Fibroblast of lung (primary cell): ENCODE data around the gene FAM170B. TPM values are rescaled to one million over a fixed set of nuclear protein-coding genes. Genes with fewer than 3 reads are reported as not detected.

ENCODE experiments used
- DNase-seq, 2 donors: peaks; one replicate each; pipeline versions ENCODE4 v3.0.0 to v3.0.0-alpha.2; 2010; ENCODE audit warnings: low read depth in 2 of 2
- H2AFZ ChIP-seq: 2 replicates; pipeline ENCODE4 v1.5.1; 2012; ENCODE audit warnings: low read length, control low read depth, inconsistent platforms
- H3K27ac ChIP-seq: 2 replicates; pipeline ENCODE4 v1.5.1; 2011; ENCODE audit warnings: low read length, control low read depth; ENCODE audit not compliant: insufficient read depth
- H3K27me3 ChIP-seq: 2 replicates; pipeline ENCODE4 v1.5.1; 2011; ENCODE audit warnings: mild to moderate bottlenecking, low read length; ENCODE audit not compliant: control insufficient read depth, insufficient read depth
- H3K36me3 ChIP-seq: 2 replicates; pipeline ENCODE4 v1.5.1; 2011; ENCODE audit warnings: low read length; ENCODE audit not compliant: control insufficient read depth, insufficient read depth
- H3K4me1 ChIP-seq: 2 replicates; pipeline ENCODE4 v1.5.1; 2011; ENCODE audit warnings: low read length; ENCODE audit not compliant: control insufficient read depth, insufficient read depth; ENCODE audit errors: extremely low read depth
- H3K4me2 ChIP-seq: 2 replicates; pipeline ENCODE4 v1.5.1; 2011; ENCODE audit warnings: low read length, control low read depth; ENCODE audit not compliant: insufficient read depth; ENCODE audit errors: extremely low read depth
- H3K4me3 ChIP-seq, 4 experiments: fragments of 200-600 bp in 1 of 4; sonication (generic) in 1 of 4; replicated peaks in 1 of 4; 2 replicates each; pipeline ENCODE4 v1.5.1; 2011 to 2016; ENCODE audit warnings: low read length in 4 of 4, low read depth in 3 of 4, mild to moderate bottlenecking in 3 of 4, control low read depth in 2 of 4, inconsistent platforms in 1 of 4, mixed read lengths in 1 of 4; ENCODE audit not compliant: insufficient read depth in 1 of 4; ENCODE audit errors: control extremely low read depth in 1 of 4
- H3K79me2 ChIP-seq: 2 replicates; pipeline ENCODE4 v1.5.1; 2012; ENCODE audit warnings: mild to moderate bottlenecking, low read length, inconsistent platforms; ENCODE audit not compliant: control insufficient read depth, insufficient read depth
- H3K9ac ChIP-seq: 2 replicates; pipeline ENCODE4 v1.5.1; 2011; ENCODE audit warnings: mild to moderate bottlenecking, low read length, control low read depth; ENCODE audit not compliant: insufficient read depth
- H3K9me3 ChIP-seq: 2 replicates; pipeline ENCODE4 v1.5.1; 2012; ENCODE audit warnings: low read depth, low read length; ENCODE audit not compliant: control insufficient read depth, insufficient read depth
- H4K20me1 ChIP-seq: 2 replicates; pipeline ENCODE4 v1.5.1; 2011; ENCODE audit warnings: low read length; ENCODE audit not compliant: control insufficient read depth, insufficient read depth; ENCODE audit errors: extremely low read depth
- EZH2 ChIP-seq: IDR thresholded peaks from 2 replicates; pipeline ENCODE4 v1.5.1; 2012; ENCODE audit warnings: low read length, control low read depth, mild to moderate bottlenecking; ENCODE audit errors: missing control alignments
- polyA plus RNA-seq, 2 donors: library from polyadenylated mRNA; depleted of rRNA in 1 of 2; stranded (reverse) in 1 of 2; unstranded in 1 of 2; fragments of >200 nt; gene quantifications; 2 replicates each; pipeline ENCODE4 v1.2.1, GENCODE V29; 2011 to 2012; ENCODE audit warnings: missing spikeins in 1 of 2
- total RNA-seq: library from RNA; depleted of rRNA; stranded (reverse); fragments of >200 nt; gene quantifications from 2 replicates; pipeline ENCODE4 v1.2.1, GENCODE V29; 2014
- TF ChIP-seq, protein P1 (sequence below), 2 donors: IDR thresholded peaks in 1 of 2; conservative IDR thresholded peaks in 1 of 2; 1 replicate in 1 of 2; 2 replicates in 1 of 2; pipeline ENCODE4 v1.5.1; 2011 to 2012; ENCODE audit warnings: low read length in 2 of 2, control low read depth in 1 of 2, inconsistent platforms in 1 of 2, low read depth in 1 of 2, mild to moderate bottlenecking in 1 of 2

Gene FAM170B
- total and polyA plus RNA-seq, 2 donors (not counting 1 experiment from before 2014, with no cell fraction given) = not detected

DNA sequence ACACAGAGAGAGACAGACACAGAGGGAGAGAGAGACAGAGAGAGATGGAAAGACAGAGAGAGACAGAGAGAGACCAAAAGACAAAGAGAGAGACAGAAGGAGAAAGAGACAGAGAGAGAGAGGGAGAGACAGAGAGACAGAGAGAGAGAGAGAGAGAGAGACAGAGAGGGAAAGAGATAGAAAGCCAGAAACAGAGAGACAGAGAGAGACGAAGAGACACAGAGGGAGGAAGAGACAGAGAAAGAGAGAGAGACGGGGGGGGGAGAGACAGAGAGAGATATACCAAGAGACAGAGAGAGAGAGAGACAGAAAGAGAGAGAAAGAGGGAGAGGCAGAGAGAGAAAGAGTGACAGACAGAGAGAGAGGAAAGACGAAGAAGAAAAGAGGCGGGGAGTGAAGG lies 28.7 kb downstream of the FAM170B start:
- Histone ChIP-seq H3K36me3 (peaks cover 1% of the 10 kb centered on the region), H3K27me3 (no peaks in the 10 kb centered on the region), H3K9ac (no peak overlapping the region), H3K9me3 (no peaks in the 10 kb centered on the region), H3K27ac (no peak overlapping the region), H3K4me1 (peaks cover 15% of the 10 kb centered on the region), H4K20me1 (no peaks in the 10 kb centered on the region), H3K79me2 (no peaks in the 10 kb centered on the region), H3K4me2 (no peak overlapping the region), H2AFZ (no peak overlapping the region), H3K4me3 (no peak overlapping the region)
- no peak for TF ChIP-seq EZH2
- DNase-seq = no peak

GRCh38 chr10:49104323-49104722 lies 29.5 kb downstream of the FAM170B start:
- no peaks in the 10 kb centered on the region for H3K27me3 ChIP-seq
- H3K9ac ChIP-seq = no peak overlapping the region
- no peak for TF ChIP-seq EZH2
- TF ChIP-seq, protein P1, sequence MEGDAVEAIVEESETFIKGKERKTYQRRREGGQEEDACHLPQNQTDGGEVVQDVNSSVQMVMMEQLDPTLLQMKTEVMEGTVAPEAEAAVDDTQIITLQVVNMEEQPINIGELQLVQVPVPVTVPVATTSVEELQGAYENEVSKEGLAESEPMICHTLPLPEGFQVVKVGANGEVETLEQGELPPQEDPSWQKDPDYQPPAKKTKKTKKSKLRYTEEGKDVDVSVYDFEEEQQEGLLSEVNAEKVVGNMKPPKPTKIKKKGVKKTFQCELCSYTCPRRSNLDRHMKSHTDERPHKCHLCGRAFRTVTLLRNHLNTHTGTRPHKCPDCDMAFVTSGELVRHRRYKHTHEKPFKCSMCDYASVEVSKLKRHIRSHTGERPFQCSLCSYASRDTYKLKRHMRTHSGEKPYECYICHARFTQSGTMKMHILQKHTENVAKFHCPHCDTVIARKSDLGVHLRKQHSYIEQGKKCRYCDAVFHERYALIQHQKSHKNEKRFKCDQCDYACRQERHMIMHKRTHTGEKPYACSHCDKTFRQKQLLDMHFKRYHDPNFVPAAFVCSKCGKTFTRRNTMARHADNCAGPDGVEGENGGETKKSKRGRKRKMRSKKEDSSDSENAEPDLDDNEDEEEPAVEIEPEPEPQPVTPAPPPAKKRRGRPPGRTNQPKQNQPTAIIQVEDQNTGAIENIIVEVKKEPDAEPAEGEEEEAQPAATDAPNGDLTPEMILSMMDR (conservative IDR thresholded peaks at IDR 0.05 in 1 of 2, IDR thresholded peaks at IDR 0.05 in 1 of 2; ENCODE audit: low read depth in 1 of 2, low read length in 2 of 2) = no peak
- H3K36me3 ChIP-seq = peaks cover 1% of the 10 kb centered on the region
- H2AFZ ChIP-seq = no peak overlapping the region
- no peak overlapping the region for H3K4me2 ChIP-seq
- H3K79me2 ChIP-seq = no peaks in the 10 kb centered on the region
- DNase-seq = no peak
- no peaks in the 10 kb centered on the region for H4K20me1 ChIP-seq
- no peak overlapping the region for H3K4me3 ChIP-seq
- peaks cover 10% of the 10 kb centered on the region for H3K4me1 ChIP-seq
- H3K27ac ChIP-seq = no peak overlapping the region
- no peaks in the 10 kb centered on the region for H3K9me3 ChIP-seq

DNA sequence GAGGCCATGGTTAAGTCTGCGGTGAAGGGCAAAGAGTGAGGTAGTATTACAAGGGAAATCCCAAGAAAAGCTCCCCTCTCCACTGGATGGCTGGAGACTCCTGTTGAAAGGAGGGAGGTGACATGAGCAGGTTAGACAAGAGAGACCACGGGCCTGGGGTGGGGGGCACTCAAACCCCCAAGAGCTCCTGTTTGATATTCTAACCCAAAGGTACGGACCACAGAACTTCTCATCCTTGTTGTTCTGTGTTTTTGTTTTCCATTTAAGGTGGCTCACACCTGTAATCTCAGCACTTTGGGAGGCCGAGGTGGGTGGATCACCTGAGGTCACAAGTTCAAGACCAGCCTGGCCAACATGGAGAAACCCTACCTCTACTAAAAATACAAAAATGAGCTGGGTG lies 30.1 kb downstream of the FAM170B start:
- Histone ChIP-seq H3K36me3 (peaks cover 1% of the 10 kb centered on the region), H3K4me3 (no peak overlapping the region), H3K4me1 (peaks cover 6% of the 10 kb centered on the region), H3K27me3 (no peaks in the 10 kb centered on the region), H3K9me3 (no peaks in the 10 kb centered on the region), H2AFZ (no peak overlapping the region), H4K20me1 (no peaks in the 10 kb centered on the region), H3K27ac (no peak overlapping the region), H3K79me2 (no peaks in the 10 kb centered on the region), H3K9ac (no peak overlapping the region), H3K4me2 (no peak overlapping the region)
- DNase-seq = no peak
- no peak for TF ChIP-seq EZH2

DNA sequence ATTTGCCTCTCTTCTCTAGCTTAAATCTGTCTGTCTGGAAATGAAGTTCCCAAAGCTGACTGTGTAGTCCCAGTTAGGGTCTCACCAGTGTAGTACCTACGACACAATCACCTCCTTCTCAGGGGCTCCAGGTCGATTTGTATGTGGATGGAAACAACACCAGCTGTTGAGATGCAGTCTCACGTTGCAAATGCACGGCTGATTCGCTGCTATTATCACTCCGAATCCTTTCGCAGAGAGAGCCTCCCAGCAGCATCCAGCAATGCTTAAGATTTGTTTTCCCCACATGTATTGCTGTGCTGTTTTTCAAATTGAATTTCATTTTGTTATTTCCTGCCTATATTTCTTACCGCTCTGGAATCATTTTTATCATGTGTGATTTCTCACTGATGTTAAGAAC lies 34.8 kb downstream of the FAM170B start:
- H2AFZ ChIP-seq = no peak overlapping the region
- DNase-seq = no peak
- TF ChIP-seq, protein P1 (conservative IDR thresholded peaks at IDR 0.05 in 1 of 2, IDR thresholded peaks at IDR 0.05 in 1 of 2; ENCODE audit: low read depth in 1 of 2, low read length in 2 of 2) = no peak
- TF ChIP-seq EZH2 = no peak

More for the DNA sequence above, 34.8 kb downstream of the FAM170B start:
- H3K9me3 ChIP-seq = no peaks in the 10 kb centered on the region
- no peak overlapping the region for H3K4me3 ChIP-seq
- H3K27me3 ChIP-seq = no peaks in the 10 kb centered on the region
- no peaks in the 10 kb centered on the region for H3K79me2 ChIP-seq
- H3K4me2 ChIP-seq = no peak overlapping the region
- H3K36me3 ChIP-seq = no peaks in the 10 kb centered on the region
- H3K27ac ChIP-seq = no peak overlapping the region
- H4K20me1 ChIP-seq = no peaks in the 10 kb centered on the region
- H3K9ac ChIP-seq = no peak overlapping the region
- H3K4me1 ChIP-seq = peaks cover 12% of the 10 kb centered on the region
